Measurements from ENCODE around the gene ZFYVE21. TPM values are rescaled to one million over a fixed set of nuclear protein-coding genes. Genes with fewer than 3 reads are reported as not detected.

ZFYVE21 gene
- total and polyA plus RNA-seq, 4 experiments from 2014 or later = 17.2 to 18.8 (median 17.7) TPM

- no peaks in the 10 kb centered on the region for H3K4me1 ChIP-seq (ENCODE audit: insufficient read depth, low read length)
- Mint-ChIP-seq H3K4me1 (no peaks in the 10 kb centered on the region), H3K27me3 (no peaks in the 10 kb centered on the region), H3K27ac (no peak overlapping the region), H3K36me3 (peaks cover 13 to 21% of the 10 kb centered on the region in 2 donors), H3K4me3 (no peak overlapping the region), H3K9me3 (no peaks in the 10 kb centered on the region)
- DNase-seq = no peak
- no peak overlapping the region for H3K27ac ChIP-seq (ENCODE audit: low read depth, low read length)
- ChIA-PET CTCF (ENCODE audit: partially characterized antibody) (no interaction called here), POLR2A (ENCODE audit: partially characterized antibody) (no interaction called here)
- peaks cover 18% of the 10 kb centered on the region for H3K36me3 ChIP-seq (ENCODE audit: insufficient read depth, low read length)
- H3K4me3 ChIP-seq (ENCODE audit: low read length in 2 of 2) = no peak overlapping the region
- intact Hi-C loops (cut with micrococcal nuclease) = no loop called here
- no peaks in the 10 kb centered on the region for H3K27me3 ChIP-seq (ENCODE audit: insufficient read depth, low read length)
- no peaks in the 10 kb centered on the region for H3K9me3 ChIP-seq (ENCODE audit: control insufficient read depth in 1 of 2, low read length in 2 of 2)
These were observed 12.5 kb downstream of the ZFYVE21 start for GRCh38 chr14:103728141-103728540.

GRCh38 chr14:103728721-103729120 is 13.1 kb downstream of the ZFYVE21 start:
- no peaks in the 10 kb centered on the region for H3K9me3 ChIP-seq (ENCODE audit: control insufficient read depth in 1 of 2, low read length in 2 of 2)
- H3K27me3 ChIP-seq (ENCODE audit: insufficient read depth, low read length) = no peaks in the 10 kb centered on the region
- H3K4me1 Mint-ChIP-seq = no peaks in the 10 kb centered on the region
- H3K27me3 Mint-ChIP-seq = no peaks in the 10 kb centered on the region
- ChIA-PET CTCF (ENCODE audit: partially characterized antibody) (no interaction called here), POLR2A (ENCODE audit: partially characterized antibody) (no interaction called here)
- peaks cover 13 to 26% of the 10 kb centered on the region in 2 donors for H3K36me3 Mint-ChIP-seq
- H3K27ac Mint-ChIP-seq = no peak overlapping the region
- H3K4me3 Mint-ChIP-seq = peak overlapping the region in 1 of 8 donors; percentile 9
- H3K4me1 ChIP-seq (ENCODE audit: insufficient read depth, low read length) = no peaks in the 10 kb centered on the region
- intact Hi-C loops (cut with micrococcal nuclease) = no loop called here
- H3K9me3 Mint-ChIP-seq = no peaks in the 10 kb centered on the region
- no peak overlapping the region for H3K4me3 ChIP-seq (ENCODE audit: low read length in 2 of 2)
- no peak for DNase-seq
- no peak overlapping the region for H3K27ac ChIP-seq (ENCODE audit: low read depth, low read length)
- peaks cover 22% of the 10 kb centered on the region for H3K36me3 ChIP-seq (ENCODE audit: insufficient read depth, low read length)

- Histone ChIP-seq H3K9me3 (ENCODE audit: control insufficient read depth in 1 of 2, low read length in 2 of 2) (no peaks in the 10 kb centered on the region), H3K27ac (ENCODE audit: low read depth, low read length) (no peak overlapping the region), H3K36me3 (ENCODE audit: insufficient read depth, low read length) (peaks cover 22% of the 10 kb centered on the region), H3K4me1 (ENCODE audit: insufficient read depth, low read length) (no peaks in the 10 kb centered on the region), H3K4me3 (ENCODE audit: low read length in 2 of 2) (no peak overlapping the region), H3K27me3 (ENCODE audit: insufficient read depth, low read length) (no peaks in the 10 kb centered on the region)
- POLR2A ChIA-PET (ENCODE audit: partially characterized antibody) = no interaction called here
- intact Hi-C loops (cut with micrococcal nuclease) = no loop called here
- Mint-ChIP-seq H3K4me1 (no peaks in the 10 kb centered on the region), H3K36me3 (peaks cover 13 to 33% of the 10 kb centered on the region in 2 donors), H3K27me3 (no peaks in the 10 kb centered on the region), H3K27ac (peak overlapping the region in 1 of 7 donors; percentile 42), H3K9me3 (no peaks in the 10 kb centered on the region), H3K4me3 (no peak overlapping the region)
- CTCF ChIA-PET (ENCODE audit: partially characterized antibody) = no interaction called here
- no peak for DNase-seq
These were observed 14.2 kb downstream of the ZFYVE21 start for GRCh38 chr14:103729496-103730448.

GRCh38 chr14:103730490-103731035 is 15.0 kb downstream of the ZFYVE21 start:
- Mint-ChIP-seq H3K4me1 (no peaks in the 10 kb centered on the region), H3K27me3 (no peaks in the 10 kb centered on the region), H3K4me3 (peak overlapping the region in 1 of 8 donors; percentile 54), H3K36me3 (peaks cover 13 to 33% of the 10 kb centered on the region in 2 donors), H3K27ac (peak overlapping the region in 2 of 7 donors; percentile 47 to 61), H3K9me3 (no peaks in the 10 kb centered on the region)
- CTCF ChIA-PET (ENCODE audit: partially characterized antibody) = no interaction called here
- intact Hi-C loops (cut with micrococcal nuclease) = no loop called here
- H3K9me3 ChIP-seq (ENCODE audit: control insufficient read depth in 1 of 2, low read length in 2 of 2) = no peaks in the 10 kb centered on the region
- H3K4me3 ChIP-seq (ENCODE audit: low read length in 2 of 2) = no peak overlapping the region
- no peaks in the 10 kb centered on the region for H3K4me1 ChIP-seq (ENCODE audit: insufficient read depth, low read length)
- POLR2A ChIA-PET (ENCODE audit: partially characterized antibody) = no interaction called here
- H3K27ac ChIP-seq (ENCODE audit: low read depth, low read length) = no peak overlapping the region
- H3K36me3 ChIP-seq (ENCODE audit: insufficient read depth, low read length) = peaks cover 22% of the 10 kb centered on the region
- no peaks in the 10 kb centered on the region for H3K27me3 ChIP-seq (ENCODE audit: insufficient read depth, low read length)
- no peak for DNase-seq

GRCh38 chr14:103731481-103731880 is 15.9 kb downstream of the ZFYVE21 start:
- H3K27ac Mint-ChIP-seq = no peak overlapping the region

GRCh38 chr14:103731916-103732867 is 16.6 kb downstream of the ZFYVE21 start:
- DNase-seq = no peak
- no peak overlapping the region for H3K4me3 Mint-ChIP-seq
- H3K9me3 Mint-ChIP-seq = no peaks in the 10 kb centered on the region
- H3K36me3 ChIP-seq (ENCODE audit: insufficient read depth, low read length) = peaks cover 22% of the 10 kb centered on the region
- ChIA-PET POLR2A (ENCODE audit: partially characterized antibody) (interaction anchor here (1.1 kb wide), 1 partner anchor 16 kb away, joined by 3 read pairs; the partner anchor contains the start of genes XRCC3 and ZFYVE21), CTCF (ENCODE audit: partially characterized antibody) (no interaction called here)
- H3K9me3 ChIP-seq (ENCODE audit: control insufficient read depth in 1 of 2, low read length in 2 of 2) = no peaks in the 10 kb centered on the region
- H3K27ac ChIP-seq (ENCODE audit: low read depth, low read length) = no peak overlapping the region
- H3K27ac Mint-ChIP-seq = peak overlapping the region in 2 of 7 donors; percentile 53 to 67
- no peaks in the 10 kb centered on the region for H3K4me1 ChIP-seq (ENCODE audit: insufficient read depth, low read length)
- H3K27me3 ChIP-seq (ENCODE audit: insufficient read depth, low read length) = no peaks in the 10 kb centered on the region
- no peaks in the 10 kb centered on the region for H3K27me3 Mint-ChIP-seq
- H3K4me1 Mint-ChIP-seq = no peaks in the 10 kb centered on the region
- intact Hi-C loops (cut with micrococcal nuclease) = no loop called here
- no peak overlapping the region for H3K4me3 ChIP-seq (ENCODE audit: low read length in 2 of 2)
- peaks cover 13 to 40% of the 10 kb centered on the region in 2 donors for H3K36me3 Mint-ChIP-seq

More at GRCh38 chr14:103731481-103731880, 15.9 kb downstream of the ZFYVE21 start:
- no peak overlapping the region for H3K4me3 ChIP-seq (ENCODE audit: low read length in 2 of 2)
- H3K4me1 Mint-ChIP-seq = no peaks in the 10 kb centered on the region
- H3K27me3 ChIP-seq (ENCODE audit: insufficient read depth, low read length) = no peaks in the 10 kb centered on the region
- H3K4me1 ChIP-seq (ENCODE audit: insufficient read depth, low read length) = no peaks in the 10 kb centered on the region
- H3K27ac ChIP-seq (ENCODE audit: low read depth, low read length) = no peak overlapping the region
- H3K27me3 Mint-ChIP-seq = no peaks in the 10 kb centered on the region
- ChIA-PET CTCF (ENCODE audit: partially characterized antibody) (no interaction called here), POLR2A (ENCODE audit: partially characterized antibody) (no interaction called here)
- peaks cover 22% of the 10 kb centered on the region for H3K36me3 ChIP-seq (ENCODE audit: insufficient read depth, low read length)
- no peaks in the 10 kb centered on the region for H3K9me3 ChIP-seq (ENCODE audit: control insufficient read depth in 1 of 2, low read length in 2 of 2)
- H3K36me3 Mint-ChIP-seq = peaks cover 13 to 33% of the 10 kb centered on the region in 2 donors
- intact Hi-C loops (cut with micrococcal nuclease) = no loop called here
- H3K9me3 Mint-ChIP-seq = no peaks in the 10 kb centered on the region
- no peak for DNase-seq
- H3K4me3 Mint-ChIP-seq = no peak overlapping the region
